ENCODE measurements around the gene PCDHB13.
"Not testable (repeated sequence)": the region's sequence is repeated elsewhere in the genome, so short reads cannot be mapped to it uniquely, and the experiment has no call there.

PCDHB13 gene

GRCh38 chr5:141208478-141208877, 5.2 kb upstream of the PCDHB13 start, which contains the start of gene PCDHB12:
Gene PCDHB12 (plus strand): TSS chr5:141208719. CDS start chr5:141208908, 189 bp downstream.
- no peak for DNase-seq

GRCh38 chr5:141210281-141210680, 3.4 kb upstream of the PCDHB13 start:
- DNase-seq: not testable (repeated sequence)

DNA sequence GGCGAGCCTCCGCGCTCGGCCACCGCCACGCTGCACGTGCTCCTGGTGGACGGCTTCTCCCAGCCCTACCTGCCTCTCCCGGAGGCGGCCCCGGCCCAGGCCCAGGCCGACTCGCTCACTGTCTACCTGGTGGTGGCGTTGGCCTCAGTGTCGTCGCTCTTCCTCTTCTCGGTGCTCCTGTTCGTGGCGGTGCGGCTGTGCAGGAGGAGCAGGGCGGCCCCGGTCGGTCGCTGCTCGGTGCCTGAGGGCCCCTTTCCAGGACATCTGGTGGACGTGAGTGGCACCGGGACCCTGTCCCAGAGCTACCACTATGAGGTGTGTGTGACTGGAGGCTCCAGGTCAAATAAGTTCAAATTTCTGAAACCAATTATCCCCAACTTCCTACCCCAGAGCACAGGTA, 2.9 kb upstream of the PCDHB13 start:
- DNase-seq: not testable (repeated sequence)

- not testable (repeated sequence) for DNase-seq
Measured at GRCh38 chr5:141214583-141214982, 864 bp downstream of the PCDHB13 start.

DNA sequence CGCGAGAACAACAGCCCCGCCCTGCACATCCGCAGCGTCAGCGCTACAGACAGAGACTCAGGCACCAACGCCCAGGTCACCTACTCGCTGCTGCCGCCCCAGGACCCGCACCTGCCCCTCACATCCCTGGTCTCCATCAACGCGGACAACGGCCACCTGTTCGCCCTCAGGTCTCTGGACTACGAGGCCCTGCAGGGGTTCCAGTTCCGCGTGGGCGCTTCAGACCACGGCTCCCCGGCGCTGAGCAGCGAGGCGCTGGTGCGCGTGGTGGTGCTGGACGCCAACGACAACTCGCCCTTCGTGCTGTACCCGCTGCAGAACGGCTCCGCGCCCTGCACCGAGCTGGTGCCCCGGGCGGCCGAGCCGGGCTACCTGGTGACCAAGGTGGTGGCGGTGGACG, 1.8 kb downstream of the PCDHB13 start:
- not testable (repeated sequence) for DNase-seq

GRCh38 chr5:141216035-141216434, 2.3 kb downstream of the PCDHB13 start:
- not testable (repeated sequence) for DNase-seq

GRCh38 chr5:141223112-141223783, 9.5 kb downstream of the PCDHB13 start, which contains the start of gene PCDHB14:
Gene PCDHB14 (plus strand): TSS chr5:141223343. CDS start chr5:141223506, 163 bp downstream.
- DNase-seq: no peak

- not testable (repeated sequence) for DNase-seq
Measured at GRCh38 chr5:141224844-141225243, 11.1 kb downstream of the PCDHB13 start.

DNA sequence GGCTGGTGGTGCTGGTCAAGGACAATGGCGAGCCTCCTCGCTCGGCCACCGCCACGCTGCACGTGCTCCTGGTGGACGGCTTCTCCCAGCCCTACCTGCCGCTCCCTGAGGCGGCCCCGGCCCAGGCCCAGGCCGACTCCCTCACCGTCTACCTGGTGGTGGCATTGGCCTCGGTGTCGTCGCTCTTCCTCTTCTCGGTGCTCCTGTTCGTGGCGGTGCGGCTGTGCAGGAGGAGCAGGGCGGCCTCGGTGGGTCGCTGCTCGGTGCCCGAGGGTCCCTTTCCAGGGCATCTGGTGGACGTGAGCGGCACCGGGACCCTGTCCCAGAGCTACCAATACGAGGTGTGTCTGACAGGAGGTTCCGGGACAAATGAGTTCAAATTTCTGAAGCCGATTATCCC, 11.7 kb downstream of the PCDHB13 start:
- not testable (repeated sequence) for DNase-seq

- DNase-seq: no peak
Measured at GRCh38 chr5:141234109-141234667, 20.5 kb downstream of the PCDHB13 start.

DNA sequence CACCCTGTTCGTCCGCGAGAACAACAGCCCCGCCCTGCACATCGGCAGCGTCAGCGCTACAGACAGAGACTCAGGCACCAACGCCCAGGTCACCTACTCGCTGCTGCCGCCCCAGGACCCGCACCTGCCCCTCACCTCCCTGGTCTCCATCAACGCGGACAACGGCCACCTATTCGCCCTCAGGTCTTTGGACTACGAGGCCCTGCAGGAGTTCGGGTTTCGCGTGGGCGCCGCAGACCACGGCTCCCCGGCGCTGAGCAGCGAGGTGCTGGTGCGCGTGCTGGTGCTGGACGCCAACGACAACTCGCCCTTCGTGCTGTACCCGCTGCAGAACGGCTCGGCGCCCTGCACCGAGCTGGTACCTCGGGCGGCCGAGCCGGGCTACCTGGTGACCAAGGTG, 22.2 kb downstream of the PCDHB13 start:
- DNase-seq: not testable (repeated sequence)

GRCh38 chr5:141236516-141237313, 23.0 kb downstream of the PCDHB13 start:
- DNase-seq: no peak

GRCh38 chr5:141241496-141241895, 27.8 kb downstream of the PCDHB13 start:
- DNase-seq: no peak

DNA sequence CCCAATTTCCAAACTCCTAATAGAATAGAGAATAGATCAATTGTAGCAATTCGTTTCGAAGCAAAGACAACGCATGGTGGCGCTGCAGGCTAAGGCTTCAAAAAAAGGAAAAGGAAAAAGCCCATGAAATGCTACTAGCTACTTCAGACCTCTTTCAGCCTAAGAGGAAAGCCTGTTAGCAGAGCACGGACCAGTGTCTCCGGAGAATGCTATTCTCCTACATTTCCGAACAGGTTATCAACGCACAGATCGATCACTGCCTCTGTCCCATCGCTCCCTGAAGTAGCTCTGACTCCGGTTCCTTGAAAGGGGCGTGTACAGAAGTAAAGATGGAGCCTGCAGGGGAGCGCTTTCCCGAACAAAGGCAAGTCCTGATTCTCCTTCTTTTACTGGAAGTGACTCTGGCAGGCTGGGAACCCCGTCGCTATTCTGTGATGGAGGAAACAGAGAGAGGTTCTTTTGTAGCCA, 31.6 kb downstream of the PCDHB13 start, which contains the start of gene PCDHB15:
PCDHB15 (plus strand) TSS at position 146 of the 468 bp plus-strand sequence; CDS start at position 330, 184 bp downstream.
- DNase-seq: no peak

DNA sequence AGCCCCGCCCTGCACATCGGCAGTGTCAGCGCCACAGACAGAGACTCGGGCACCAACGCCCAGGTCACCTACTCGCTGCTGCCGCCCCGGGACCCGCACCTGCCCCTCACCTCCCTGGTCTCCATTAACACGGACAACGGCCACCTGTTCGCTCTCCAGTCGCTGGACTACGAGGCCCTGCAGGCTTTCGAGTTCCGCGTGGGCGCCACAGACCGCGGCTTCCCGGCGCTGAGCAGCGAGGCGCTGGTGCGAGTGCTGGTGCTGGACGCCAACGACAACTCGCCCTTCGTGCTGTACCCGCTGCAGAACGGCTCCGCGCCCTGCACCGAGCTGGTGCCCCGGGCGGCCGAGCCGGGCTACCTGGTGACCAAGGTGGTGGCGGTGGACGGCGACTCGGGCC, 33.3 kb downstream of the PCDHB13 start:
- DNase-seq: not testable (repeated sequence)

GRCh38 chr5:141247434-141247833, 33.7 kb downstream of the PCDHB13 start:
- DNase-seq: not testable (repeated sequence)

DNA sequence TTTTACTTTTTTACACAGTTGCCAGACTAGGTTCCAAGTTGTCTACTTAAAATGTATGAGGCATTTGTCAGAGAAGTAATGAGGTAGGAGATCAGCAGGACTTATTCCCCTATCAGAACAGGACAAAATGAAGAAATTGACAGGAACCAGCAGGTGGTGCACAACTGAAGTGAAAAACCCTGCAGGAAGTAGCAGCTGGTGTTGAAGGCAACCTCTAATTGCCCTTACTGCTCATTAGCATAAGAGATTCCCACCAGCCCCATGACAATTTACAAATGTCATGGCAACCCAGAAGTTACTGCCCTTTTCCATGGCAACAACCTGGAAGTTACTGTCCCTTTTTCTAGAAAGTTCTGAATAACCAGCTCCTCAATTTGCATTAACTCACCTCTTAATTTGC, 36.9 kb downstream of the PCDHB13 start:
- DNase-seq: no peak

- no peak for DNase-seq
Measured at GRCh38 chr5:141258464-141258863, 44.7 kb downstream of the PCDHB13 start.

- DNase-seq: no peak
Measured at GRCh38 chr5:141258948-141259347, 45.2 kb downstream of the PCDHB13 start.

DNA sequence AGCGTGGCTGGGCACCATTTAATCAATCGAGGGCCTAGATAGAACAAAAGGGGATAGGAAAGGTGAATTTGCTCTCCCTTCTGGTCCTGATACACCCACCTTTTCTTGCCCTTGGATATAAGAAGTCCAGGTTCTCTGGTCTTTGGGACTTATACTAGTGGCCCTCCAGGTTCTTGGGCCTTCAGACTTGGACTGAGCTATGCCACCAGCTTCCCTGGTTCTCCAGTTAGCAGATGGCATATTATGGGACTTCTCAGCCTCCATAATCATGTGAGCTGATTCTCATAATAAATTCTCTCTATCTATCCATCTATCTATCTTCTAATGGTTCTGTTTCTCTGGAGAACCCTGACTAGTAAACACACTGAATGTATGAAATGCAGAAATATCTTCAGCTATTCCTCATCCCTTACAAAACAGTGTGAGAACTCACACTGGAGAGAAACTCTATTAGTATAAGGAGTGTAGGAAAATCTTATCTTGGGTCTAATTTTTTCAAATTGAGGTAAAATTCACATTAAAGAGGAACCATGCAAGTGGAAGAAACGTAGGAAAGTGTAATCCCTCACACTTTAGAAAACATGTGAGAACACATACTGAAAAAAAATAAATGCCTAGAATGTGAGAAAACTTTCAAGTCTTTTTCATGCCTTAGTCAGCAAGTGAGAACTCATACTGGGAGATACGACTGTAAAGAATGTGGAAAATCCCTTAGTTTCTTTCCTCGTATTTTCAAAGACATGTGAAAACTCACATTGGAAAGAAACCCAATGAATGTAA, 46.9 kb downstream of the PCDHB13 start:
- no peak for DNase-seq

GRCh38 chr5:141261238-141261546, 47.5 kb downstream of the PCDHB13 start:
- no peak for DNase-seq
